HG03460 (cell line): ENCODE measurements around the gene GPR61.

Experiments
- ATAC-seq: cut with Tn5 transposase; IDR thresholded peaks from one replicate; pipeline ENCODE4 v1.9.1; 2021; ENCODE audit not compliant: unreplicated experiment

Gene GPR61, protein sequence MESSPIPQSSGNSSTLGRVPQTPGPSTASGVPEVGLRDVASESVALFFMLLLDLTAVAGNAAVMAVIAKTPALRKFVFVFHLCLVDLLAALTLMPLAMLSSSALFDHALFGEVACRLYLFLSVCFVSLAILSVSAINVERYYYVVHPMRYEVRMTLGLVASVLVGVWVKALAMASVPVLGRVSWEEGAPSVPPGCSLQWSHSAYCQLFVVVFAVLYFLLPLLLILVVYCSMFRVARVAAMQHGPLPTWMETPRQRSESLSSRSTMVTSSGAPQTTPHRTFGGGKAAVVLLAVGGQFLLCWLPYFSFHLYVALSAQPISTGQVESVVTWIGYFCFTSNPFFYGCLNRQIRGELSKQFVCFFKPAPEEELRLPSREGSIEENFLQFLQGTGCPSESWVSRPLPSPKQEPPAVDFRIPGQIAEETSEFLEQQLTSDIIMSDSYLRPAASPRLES

DNA sequence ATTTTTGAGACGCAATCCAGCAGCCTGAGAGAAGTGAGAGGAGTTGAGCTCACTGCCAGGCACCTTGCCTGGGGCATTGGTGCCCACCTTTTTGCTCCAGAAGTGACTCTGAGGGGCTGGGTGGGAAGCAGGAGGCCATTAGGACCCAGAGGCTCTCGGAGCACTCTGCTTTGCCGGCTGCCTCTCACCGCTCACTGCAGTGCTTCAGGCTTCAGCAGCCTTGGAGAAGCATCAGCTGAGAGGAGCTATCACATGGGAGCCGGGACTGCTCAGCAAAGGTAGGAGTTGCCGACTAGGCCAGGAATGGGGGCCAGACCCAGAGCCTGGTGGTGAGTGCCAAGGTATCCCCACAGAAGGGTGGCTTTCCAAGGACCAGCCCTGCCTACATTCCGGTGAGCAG, at the start of gene GPR61:
Gene GPR61, plus strand, starts transcription at position 197 of the 400 bp plus-strand sequence. CDS start 3,151 bp downstream, outside the sequence.
- no peak for ATAC-seq

DNA sequence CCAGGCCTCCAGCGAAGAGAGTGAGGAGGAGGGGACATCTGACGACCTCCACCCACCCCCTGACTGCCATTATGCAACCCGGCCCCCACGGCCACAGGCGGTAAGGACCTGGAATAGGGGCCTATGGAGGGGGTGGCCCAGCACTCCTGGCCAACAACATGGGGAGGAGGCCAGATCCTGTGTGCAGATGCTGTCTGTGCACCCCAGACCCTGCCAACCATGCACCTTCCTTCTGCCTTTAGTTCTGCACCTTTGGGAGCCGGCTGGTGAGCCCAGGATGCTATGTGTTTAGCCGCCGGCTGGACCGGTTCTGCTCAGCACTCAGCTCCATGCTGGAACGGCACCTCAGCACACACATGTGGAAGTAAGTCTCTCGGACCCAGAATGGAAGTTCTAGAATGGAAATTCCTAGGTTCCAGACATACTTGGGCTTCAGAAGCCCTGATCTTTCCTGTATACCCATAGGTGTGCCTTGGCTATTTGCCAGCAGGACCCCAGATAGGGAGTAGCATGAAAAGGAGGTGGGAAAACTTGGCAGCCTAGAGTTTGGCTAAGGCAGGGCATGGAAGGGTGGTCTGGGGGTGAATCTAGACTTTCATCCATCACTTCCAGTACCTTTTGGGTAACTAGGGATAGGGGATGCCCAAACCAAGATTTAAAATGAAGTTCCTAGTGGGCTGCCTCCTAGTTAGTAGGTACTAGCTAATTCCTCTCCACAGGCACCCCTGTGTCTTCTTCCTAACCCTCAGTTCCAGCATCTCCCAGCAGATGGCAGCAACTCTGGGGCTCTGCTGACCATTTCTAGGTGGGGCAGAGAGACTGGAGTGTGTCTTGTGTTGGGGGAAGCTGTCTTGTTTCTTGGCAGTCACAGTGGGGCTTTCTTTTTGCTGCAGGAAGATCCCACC, 49.4 kb upstream of the GPR61 start:
- ATAC-seq: no peak

DNA sequence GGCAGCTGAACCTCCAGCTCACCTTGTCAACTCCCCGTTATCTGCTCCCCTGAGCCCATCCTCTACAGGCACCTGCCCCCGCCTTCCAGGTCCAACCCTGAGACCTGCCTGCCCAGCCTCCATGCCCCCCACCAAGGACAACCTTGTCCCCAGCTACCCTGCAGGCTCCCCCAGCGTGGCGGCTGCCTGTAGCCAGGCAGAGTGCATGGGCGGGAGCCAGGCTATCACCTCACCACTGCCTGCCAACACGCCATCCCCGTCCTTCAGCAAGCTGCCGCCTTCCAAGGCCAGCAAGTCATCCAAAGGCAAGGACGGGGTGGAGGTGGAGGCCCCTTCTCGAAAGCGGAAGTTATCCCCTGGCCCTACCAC, 48.8 kb upstream of the GPR61 start:
- ATAC-seq: no peak

DNA sequence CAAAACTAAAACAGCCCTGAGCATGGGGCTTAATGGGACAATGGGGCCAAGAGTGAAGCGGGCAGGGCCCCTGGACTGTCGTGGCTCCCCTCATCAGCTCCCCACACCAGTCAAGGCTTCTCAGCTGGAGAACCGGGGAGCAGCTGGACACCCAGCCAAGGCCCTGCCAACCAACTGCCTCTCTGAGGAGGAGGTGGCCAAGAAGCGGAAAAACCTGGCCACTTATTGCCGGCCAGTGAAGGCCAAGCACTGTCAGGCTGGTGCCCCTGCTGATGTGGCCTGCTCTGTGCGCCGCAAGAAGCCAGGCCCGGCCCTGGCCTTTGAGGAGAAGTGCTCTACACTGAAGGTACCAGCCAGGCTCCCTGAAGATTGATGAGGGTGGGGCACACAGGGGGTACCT, 48.3 kb upstream of the GPR61 start:
- no peak for ATAC-seq

DNA sequence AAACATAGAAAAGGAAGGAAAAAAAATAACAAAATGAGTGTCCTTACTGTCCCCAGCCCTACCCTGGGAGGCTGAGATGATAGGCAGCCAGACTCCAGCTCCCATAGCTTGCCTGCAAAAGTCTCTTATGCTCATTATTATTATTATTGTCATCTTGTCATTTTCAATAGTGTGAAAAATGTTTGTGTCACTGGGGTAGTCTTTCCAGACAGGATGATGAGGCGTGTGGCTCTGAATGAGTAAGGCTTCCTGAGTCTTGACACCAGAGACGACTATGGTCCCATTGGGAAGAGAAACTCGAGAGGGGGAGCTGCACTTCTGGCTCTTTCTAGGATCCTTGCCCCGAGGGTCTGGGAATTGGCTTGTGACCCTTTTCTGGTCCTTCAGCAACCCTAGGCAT, 46.9 kb upstream of the GPR61 start:
- ATAC-seq: no peak

DNA sequence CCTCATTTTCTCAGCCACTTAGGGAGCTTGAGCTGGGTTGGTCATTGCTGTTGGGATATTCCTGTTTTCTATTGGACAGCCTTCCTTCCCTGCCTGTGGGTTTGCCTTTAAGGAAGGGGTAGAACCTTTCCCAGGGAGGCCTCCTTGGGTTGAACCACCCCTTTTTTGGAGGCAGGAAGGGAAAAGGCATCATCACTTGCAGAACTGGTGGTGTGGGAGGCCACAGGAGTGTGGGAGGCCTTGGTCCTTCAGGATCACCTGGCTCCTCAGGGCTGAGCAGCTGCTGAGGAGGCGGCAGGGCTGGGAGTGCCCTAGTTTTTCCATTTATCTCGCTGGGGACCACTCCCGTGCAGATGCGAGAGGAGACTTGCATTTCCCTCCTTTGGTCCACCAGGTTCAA, 46.4 kb upstream of the GPR61 start:
- ATAC-seq: no peak

DNA sequence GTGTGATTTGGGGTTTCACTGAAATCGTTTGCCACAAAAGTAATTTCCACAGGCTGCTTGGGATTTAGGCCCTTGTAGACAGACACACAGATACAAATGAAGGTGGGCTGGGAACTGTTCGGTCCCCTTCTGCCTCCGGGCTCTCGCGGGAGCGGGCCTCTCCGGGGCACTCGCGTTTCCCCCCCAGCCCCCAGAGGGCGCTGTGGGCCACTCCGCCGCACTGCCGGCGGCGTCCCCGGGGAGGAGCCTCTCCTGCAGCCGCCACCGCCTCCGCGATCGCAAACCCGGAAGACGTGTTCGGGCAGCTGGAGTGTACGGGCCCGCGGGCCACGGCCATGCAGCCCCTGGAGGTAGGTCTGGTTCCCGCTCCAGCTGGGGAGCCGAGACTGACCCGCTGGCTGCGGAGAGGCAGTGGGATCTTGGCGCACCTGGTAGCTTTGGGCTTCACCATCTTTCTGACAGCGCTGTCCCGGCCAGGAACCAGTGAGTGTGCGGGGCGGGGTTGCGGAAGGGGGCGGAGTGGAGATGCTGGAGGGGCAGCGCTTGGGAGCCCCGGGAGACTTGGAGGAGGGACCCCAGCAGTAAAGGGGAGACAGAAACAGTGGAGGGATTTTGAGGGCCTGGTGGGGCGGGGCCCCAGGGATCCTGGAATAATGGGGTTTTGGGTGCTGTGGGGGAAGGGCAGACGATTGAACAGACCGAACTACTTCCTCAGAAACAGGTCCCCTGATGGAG, 45.7 kb upstream of the GPR61 start, which contains the start of gene CYB561D1:
Gene CYB561D1, plus strand, starts transcription at position 290 of the 735 bp plus-strand sequence. Its CDS starts 46 bp downstream, at position 336.
- ATAC-seq: peak; percentile 88

DNA sequence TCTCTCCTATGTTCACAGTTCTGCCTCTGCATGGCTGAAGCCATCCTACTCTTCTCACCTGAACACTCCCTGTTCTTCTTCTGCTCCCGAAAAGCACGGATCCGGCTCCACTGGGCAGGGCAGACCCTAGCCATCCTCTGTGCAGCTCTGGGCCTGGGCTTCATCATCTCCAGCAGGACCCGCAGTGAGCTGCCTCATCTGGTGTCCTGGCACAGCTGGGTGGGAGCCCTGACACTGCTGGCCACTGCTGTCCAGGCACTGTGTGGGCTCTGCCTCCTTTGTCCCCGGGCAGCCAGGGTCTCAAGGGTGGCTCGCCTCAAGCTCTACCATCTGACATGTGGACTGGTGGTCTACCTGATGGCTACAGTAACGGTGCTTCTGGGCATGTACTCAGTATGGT, 43.9 kb upstream of the GPR61 start:
- ATAC-seq: no peak

DNA sequence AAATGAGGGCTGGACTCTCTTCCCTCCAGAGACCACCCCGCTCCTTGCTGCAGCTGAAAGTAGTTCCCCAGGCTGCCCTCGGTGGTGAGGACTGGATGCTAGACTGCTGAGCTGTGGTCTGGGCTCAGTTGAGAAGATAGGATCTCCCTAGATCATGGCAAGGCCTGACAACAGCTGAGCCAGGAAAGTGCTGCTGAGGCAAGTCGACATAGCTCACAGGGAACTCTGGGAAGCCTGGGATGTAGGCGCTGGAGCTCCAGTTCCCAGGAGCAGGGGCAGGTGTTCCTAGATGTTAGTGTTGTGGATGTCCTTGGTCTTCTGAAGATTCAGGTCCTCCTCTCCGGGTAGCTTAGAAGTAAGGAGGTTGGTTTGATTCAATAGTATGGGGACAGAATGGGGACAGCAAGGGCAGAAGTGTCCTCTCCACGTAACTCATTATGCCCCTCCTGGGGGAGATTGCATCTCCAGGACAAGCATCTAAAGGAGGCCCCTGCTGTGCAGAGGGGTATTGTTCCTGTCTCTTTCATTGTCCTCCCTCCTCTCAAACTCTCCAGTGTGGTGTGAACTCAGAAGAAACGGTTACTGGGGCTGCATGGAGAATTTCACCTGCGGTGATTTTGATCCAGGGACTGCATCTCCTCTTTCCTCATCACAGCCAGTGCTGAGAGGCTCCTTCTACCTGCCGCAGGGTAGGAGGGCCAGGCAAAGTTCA, 42.1 kb upstream of the GPR61 start:
- ATAC-seq: no peak

DNA sequence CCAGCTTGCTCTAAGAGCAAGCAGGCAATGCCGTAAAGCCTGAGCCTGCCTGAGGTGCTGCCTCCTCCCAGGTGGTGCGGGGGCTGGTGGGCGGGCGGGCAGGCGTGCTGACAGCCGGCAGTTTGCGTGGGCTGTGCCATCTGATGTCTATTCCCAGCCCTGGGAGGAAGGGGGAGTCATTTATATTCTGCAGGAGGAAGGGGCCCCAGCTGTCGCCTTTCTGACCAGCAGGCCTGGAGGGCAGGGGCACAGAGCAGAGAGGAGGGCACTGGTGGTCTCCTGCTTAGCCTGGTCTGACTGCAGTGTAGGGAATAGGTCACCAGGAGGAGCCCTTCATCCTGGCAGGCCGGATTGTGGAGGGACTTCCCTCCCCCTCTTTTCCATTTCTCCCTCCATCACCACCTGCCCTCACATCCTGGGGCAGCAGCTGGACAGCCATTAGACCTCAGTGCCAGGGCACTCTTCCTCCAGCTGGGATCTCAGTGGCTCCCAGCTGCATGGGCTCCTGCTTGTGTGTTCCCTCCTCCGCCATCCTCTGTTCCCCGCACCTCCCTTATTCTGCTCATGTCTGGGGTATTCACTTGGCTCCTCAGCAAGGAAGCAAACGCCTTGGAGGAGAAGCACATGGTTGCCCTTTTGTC, 41.4 kb upstream of the GPR61 start:
- ATAC-seq: no peak

DNA sequence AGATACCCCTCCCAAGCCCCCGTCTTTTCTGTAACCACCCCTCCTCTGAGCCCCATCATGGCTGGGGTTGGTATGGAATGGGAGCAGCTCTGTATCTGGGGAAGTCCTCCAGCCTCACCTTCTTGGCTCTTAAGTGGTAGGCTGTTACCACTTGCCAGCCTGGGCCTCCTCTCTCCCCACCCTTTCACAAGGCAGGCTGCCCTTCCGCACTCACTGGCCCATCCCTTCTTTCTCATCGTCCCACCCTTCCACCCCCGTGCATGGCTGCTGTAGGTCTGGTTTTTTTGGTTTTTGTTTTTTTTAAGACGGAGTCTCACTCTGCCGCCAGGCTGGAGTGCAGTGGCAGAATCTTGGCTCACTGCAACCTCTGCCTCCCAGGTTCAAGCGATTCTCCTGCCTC, 40.6 kb upstream of the GPR61 start:
- ATAC-seq: no peak

DNA sequence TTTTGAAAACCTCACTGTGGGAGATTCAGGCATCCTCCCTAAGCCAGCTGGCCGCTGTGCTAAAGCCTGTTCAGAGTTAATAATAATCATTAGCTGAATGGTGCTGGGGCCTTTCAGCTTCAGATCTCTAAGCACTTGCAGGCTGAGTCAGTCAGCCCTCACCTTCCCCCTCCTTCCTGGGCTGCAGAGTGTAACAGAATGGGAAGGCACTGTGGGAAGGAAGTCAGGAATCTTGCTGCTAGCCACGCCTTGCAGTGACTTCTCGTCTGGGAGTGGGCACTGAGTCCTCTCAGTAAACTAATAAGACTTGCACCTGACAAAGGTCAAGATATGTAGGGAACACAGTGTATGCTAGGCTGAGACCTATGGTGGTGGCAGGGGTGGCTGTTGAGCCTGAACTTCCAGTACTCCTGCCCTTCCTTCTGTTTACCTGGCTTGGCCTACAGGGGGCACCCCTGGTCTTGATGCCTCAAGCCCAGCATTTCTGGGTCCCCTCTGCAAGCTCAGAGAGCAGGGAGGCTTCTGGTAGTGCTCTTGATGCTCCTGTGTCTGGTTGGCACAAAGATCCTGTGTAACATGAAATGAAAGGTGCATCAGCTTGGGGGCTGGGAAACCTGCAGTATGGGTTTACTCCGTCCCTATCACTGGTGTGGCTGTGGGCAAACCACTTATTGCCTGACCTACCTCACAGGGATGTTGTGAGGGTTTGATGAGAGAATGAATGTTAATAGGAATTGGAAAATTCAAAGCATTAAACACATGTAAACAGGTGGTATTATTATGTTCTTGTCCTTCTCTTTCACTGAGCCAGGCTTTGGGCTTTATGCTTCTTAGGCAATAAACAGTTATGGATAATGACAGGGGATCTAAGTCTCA, 39.8 kb upstream of the GPR61 start:
- ATAC-seq: no peak

DNA sequence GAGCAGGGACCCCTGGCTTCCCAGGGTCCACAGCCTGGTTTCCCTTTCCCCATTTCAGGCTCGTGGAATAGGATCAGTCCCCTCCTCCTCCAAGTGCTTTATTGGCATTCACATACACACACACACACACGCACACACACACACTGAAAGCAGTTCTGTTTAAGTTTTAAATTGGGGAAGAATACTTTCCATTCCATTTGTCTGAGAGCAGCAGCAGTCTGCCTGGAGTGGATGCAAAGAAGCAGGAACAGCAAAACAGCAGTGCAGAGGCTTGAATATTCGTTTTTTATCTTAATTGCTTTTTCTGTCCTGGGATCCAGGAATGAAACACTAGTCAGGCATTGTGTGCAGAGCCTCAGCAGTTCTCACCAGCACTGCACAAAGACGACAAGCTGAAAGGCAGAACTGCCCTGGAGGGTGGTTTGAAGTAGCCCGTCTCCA, 38.7 kb upstream of the GPR61 start:
- no peak for ATAC-seq

DNA sequence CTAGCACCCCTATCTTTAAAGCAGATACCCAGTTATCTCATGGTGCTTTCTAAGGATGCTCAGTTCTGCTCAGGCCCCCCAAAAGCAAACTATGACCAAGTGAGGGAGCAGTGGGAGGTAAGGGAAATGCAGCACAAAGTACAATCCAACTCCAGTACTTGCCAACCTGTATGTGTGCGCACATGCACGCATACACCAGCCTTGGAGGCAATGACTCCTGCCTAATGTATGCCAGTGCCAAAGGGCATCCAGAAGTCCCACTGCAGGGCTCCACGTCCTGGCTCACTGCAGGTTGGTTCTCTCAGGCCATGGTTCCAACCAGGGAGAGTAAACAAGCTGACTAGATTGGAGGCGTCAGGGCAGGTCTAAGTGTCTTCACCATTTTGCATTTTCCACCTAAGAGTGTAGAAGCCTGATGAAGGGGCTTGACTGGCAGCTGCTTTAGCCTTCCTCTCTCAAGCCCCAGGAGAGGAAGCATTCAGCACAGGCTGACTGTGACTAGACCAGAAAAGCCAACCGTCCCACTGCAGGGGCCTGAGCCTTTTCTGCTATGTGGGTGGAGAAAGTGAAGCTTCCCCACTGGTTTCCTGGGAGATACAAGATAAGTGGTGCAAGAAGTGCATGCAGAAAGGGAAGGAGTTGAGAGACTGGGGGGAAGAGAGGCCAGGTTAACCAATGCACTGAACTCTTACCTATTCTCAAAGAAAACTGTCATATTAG, 37.9 kb upstream of the GPR61 start:
- ATAC-seq: no peak

DNA sequence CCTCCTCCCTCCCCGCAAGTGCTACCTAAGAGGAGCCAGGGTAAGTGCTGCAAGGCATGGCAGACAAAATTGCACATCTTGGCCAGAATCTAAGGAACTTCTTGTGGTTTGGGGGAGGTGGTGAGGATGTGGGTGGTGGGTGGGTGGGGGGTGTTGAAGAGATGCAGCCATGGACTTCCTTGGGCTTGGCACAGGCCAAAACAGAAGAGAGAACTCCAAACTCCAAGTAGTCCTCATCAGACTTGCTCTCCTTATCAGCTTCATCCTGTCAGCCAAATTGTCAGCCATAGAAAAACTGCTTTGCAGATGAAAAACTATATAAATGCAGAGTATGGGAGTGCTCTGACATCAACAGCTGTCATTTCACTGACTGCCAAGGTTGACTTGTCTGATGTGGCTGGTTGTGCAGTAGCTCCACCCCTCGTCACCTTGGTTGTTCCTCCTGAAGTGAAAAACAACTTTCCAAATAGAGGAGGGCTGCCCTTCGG, 37.3 kb upstream of the GPR61 start:
- no peak for ATAC-seq

DNA sequence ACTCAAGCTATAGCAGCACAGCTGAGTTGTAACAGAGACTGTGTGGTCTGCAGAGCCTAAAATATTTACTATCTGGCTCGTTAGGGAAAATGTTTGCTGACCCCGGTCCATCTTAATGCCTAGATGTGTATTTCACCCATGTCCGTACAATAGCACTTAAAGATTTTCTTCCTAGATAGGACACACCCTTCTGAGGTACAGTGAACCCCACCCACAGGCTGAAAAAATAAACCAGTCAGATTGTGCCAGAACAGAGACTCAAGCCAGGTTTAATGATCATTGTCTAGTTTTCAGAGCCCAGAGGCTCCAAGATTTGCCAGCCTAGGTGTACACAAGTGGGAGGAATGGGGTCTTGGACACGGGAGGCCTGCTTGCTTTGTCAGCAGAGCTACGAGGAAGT, 35.7 kb upstream of the GPR61 start:
- ATAC-seq: no peak

DNA sequence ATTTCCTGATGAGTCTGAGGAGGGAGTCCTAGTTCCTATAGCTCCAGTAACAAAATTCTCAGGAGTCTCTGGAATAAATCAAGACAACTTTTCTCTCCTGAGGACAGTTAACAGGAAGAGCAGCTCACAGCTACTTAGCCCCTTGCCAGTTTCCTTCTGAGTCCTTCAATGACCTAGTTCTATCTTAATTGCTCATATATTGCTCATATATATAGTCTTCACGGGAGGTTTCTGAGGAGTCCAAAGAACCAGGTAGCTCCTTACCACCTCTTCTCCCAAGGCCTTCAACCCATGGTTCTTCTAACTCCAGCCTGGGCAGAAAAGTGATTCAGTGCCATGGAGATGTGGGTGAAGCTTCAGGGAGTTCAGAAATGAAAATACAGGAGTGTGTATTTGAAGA, 34.7 kb upstream of the GPR61 start:
- ATAC-seq: no peak
